ENCODE data around the gene SLC35D3.

DNA sequence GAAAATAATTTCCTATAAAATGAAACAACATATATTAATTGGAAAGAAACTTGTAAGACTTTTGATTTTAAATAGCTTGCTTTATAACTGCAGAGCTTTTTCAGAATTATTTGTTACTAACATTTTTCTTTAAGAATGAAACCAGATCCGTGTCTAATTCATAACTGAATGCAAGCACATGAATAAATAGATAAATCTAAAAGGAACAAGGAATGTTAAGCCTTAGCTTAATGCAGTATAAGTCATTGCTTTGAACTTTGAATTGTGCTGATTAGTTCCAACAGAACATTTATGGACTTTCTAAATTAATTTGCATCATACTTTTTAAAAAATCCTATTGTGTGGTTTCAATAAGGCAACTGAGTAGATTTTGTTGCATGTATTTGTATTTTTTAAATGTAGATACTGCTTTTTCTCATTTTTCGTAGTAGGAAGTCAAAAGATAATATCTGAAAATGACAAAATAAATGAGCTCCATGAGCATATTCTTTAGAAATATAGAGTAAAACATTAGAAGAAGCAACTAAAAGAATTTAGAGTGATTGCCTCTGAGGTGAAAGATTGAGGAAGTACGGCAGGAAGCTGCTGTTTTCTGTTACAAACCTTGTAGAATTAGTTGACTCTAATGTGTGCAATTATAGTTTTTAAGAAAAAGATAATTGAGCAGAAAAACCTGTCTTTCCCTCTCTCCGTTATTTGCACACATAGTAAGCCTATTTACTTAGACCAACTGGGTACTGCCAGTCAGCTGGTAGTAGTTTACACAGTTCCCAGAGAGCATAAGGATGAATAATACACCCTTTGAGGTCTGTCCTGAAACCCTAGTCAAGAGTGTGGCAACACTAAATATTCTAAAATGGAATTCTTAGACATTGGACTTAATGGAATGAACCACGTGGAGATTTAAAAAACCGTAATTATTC is 32.6 kb upstream of the SLC35D3 start:
- no peak for TF ChIP-seq POLR2A (IDR thresholded peaks at IDR 0.05)
- TF ChIP-seq, protein P1, sequence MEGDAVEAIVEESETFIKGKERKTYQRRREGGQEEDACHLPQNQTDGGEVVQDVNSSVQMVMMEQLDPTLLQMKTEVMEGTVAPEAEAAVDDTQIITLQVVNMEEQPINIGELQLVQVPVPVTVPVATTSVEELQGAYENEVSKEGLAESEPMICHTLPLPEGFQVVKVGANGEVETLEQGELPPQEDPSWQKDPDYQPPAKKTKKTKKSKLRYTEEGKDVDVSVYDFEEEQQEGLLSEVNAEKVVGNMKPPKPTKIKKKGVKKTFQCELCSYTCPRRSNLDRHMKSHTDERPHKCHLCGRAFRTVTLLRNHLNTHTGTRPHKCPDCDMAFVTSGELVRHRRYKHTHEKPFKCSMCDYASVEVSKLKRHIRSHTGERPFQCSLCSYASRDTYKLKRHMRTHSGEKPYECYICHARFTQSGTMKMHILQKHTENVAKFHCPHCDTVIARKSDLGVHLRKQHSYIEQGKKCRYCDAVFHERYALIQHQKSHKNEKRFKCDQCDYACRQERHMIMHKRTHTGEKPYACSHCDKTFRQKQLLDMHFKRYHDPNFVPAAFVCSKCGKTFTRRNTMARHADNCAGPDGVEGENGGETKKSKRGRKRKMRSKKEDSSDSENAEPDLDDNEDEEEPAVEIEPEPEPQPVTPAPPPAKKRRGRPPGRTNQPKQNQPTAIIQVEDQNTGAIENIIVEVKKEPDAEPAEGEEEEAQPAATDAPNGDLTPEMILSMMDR (IDR thresholded peaks at IDR 0.05) = no peak
